ENCODE results near the gene CNGA3. TPM values are rescaled to one million over a fixed set of nuclear protein-coding genes. Genes with fewer than 3 reads are reported as not detected.
"Not testable (repeated sequence)": the region's sequence is repeated elsewhere in the genome, so short reads cannot be mapped to it uniquely, and the experiment has no call there.

The CNGA3 gene
- not detected for total RNA-seq
- long read RNA-seq: 0 reads

DNA sequence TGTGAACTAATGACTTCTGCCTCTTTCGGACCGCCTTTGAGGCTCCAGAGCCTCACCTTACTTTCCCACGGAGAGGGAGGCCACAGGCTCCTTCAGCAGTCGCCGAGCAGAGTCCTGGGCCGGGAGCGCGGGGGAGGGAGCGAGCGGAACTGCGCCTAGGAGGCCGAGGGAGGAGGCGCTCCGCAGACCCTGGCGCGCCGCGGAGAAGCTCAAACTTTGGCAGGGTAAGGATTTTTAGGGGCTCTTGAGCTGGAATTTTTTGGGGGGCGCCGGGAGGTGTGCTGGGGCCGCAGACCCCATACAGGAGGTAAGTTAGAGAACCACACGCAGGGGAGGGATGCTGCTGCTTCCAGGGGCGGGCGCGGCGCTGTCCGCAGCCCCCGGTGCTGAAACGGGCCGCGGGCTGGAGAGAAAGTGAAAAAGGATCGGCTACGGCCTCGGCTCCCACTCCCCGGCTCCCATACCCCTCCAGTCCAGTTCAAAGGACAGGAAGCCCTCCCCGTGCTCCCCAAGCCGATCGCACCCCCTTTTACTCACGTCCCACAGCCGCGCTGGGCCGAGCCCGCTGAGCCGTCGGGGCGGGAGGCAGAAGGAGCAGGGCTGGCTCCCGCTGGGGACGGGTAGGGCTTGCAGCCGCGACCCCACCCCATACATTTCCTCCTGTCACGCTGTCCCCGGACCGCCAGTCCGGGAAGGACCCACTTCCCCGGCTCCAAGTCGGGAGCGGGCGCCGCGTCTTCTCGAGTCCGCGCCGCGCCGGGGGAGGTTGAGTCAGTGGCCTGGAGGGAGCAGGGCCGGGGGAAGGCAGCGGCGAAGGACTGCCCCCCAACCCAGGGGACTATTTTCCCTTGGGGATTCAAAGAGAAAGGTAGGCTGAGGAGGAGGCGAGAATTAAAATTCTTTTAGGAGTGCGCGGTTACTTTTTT lies at the start of gene CNGA3:
CNGA3 (plus strand) TSS at position 146 of the 926 bp plus-strand sequence. CDS start 23,520 bp downstream, outside the sequence.
- no peak for DNase-seq (ENCODE audit: low spot score)
- intact Hi-C loops (cut with DNase I): no loop called here

DNA sequence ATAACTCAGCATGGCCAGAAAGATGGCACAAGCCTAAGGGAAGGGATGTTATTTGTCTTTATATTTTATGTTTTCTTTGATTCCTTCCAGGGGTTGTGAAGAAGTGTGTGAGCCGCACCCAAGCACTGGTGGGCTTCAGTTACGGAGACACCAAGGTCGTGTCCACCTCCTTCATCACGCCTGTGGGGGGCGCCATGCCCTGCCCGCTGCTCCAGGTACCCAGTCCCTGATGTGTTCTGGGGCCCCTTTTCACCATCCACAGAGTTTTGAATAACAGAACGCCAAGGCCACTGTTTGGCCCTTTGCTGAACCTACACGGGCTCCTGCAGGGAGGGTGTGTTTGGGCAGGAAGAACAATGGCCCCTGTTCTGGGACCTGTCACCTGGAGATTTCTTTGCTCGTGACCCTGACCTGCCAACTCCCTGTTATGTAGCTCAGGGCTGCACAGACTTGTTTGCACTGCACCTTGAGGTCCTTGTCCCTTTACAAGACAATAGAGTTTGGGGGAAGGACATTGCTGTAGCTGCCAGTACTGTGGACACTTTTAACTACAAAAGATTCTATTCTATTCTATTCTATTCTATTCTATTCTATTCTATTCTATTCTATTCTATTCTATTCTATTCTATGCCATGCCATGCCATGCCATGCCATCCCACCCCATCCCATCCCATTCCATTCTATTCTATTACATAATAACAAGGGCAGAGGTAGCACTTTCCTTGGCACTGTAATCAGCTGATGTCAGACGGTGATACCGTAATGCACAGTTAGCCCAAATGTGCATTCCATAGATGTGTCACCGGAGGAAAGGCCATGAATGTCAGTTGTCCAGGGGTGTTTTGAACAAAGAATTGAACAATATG lies 48.2 kb upstream of the CNGA3 start:
- intact Hi-C loops (cut with DNase I): no loop called here
- DNase-seq (ENCODE audit: low spot score): no peak

DNA sequence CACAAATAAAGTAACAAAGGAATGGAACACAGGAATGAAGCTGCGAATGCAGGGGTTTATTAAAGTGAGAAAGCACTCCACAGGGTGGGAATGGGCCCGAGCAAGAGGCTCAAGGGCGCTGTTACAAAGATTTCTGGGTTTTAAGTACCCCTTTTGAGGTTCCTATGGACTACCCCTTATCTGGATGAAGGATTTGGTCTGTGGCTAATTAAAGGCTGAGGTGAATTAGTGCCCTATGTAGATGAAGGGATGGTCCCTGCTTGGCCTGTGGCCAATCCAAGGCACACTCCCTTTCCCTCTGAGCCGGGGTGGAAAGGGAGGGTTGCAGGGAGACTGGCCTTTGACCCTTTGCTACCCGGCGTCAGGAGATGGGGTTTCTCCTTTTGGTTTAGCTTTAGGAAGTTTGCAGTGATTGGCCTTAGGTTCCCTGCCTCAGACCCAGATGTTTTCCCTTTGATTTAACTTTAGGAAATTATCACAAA lies 47.5 kb upstream of the CNGA3 start:
- no peak for DNase-seq (ENCODE audit: low spot score)
- intact Hi-C loops (cut with DNase I): no loop called here

DNA sequence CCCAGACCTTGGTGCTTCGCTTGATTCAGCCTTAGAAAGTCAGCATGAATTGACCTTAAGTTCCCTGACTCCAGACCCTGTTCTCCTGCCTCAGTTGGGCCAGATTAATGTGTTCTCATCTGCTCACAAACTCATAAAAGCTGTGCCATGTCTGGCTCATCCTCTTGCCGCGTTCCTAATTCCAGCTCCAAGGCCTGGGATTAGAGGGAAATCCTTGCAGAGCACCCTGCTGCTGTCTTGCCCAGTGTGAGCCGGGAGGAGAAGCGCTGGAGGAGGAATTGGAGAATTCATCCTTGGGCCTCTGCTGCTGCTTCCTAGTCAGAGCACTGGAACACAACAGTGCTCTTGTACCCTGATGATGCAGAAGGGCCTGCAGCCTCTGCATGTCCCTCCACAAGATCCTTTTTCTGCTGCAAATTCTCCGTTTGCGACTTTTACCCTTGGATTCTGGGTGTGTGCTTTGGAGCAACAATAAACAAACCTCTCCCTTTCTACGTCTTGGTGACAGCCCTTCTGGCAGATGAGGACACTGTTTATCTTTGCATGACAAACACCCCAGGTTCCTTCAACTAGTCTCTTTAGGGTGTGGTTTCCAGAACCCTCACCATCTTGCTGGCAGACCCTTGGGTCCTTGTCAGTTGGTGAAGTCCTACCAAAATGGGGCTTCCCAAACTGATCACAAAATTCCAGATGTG lies 46.9 kb upstream of the CNGA3 start:
- DNase-seq (ENCODE audit: low spot score): no peak
- intact Hi-C loops (cut with DNase I): no loop called here

GRCh38 chr2:98300141-98300874 lies 45.9 kb upstream of the CNGA3 start:
- DNase-seq (ENCODE audit: low spot score): no peak
- intact Hi-C loops (cut with DNase I): no loop called here

- intact Hi-C loops (cut with DNase I): no loop called here
- DNase-seq (ENCODE audit: low spot score): no peak
Observed at GRCh38 chr2:98301469-98301868, 44.8 kb upstream of the CNGA3 start.

DNA sequence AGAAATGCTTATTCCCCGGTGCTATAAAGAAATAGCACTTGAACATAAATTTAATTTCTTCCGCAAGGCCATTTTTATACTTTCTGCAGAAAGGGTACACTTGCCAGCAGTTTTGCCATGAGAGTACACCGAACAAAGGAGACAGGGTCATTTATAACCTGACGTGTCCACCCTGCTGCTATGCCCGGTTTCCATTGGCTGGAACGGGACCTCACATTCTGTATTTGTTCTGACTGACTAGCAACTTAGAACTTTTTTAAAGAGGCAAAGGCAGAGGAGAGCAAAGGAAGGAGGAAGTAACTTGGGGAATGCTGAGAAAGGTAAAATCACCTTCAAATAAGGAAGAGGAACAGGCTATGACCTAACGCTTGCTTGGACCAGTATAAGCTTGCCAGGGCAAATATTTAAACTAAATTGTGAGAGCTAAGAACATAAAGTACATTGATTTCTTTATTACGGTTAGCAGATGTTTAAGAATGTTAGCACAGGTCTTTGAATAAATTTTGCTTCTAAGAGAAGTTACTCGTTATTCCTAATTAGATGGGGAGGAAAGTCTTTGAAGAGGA lies 39.0 kb upstream of the CNGA3 start:
- DNase-seq (ENCODE audit: low spot score); intact Hi-C loops (cut with DNase I): not testable (repeated sequence)

DNA sequence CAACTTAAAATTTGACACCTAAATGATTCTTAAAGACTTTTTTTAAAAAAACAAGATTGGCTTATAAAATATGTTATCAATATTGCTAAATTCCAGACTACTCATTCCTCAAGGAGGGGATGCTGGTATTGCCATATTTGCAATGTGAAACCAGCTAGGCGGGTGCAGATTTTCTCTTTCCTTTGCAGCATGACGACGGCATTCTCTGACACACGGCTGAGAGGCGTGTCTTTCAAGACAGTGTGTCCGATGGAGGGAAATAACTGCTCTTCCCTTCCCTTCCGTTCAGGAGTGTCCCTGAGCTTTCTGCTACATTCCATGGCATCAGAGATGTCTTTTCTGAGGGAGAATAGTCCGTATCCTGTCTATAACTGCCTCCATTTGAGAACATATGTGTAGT lies 38.2 kb upstream of the CNGA3 start:
- no peak for DNase-seq (ENCODE audit: low spot score)
- intact Hi-C loops (cut with DNase I): no loop called here

- intact Hi-C loops (cut with DNase I): no loop called here
- DNase-seq (ENCODE audit: low spot score): no peak
Observed at GRCh38 chr2:98308532-98308931, 37.7 kb upstream of the CNGA3 start.

DNA sequence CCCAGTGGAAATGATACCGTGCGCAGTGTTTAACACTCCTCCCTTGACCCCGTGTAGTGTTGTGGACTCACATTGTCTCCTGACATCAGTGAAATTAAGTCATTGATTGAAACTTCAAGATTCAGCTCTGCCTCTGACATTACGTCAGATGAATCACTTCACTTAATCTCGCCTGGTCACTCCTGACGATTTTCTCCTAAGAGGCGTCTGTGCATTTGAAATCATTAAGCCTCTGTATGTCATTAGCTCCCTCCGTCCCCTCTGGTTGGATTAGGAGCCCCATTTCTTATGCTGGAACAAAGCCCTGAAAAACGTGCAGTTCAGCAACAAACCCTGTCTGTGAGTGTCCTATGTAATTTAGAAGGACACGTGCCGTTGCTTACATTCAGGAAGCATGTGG lies 36.7 kb upstream of the CNGA3 start:
- intact Hi-C loops (cut with DNase I): no loop called here
- no peak for DNase-seq (ENCODE audit: low spot score)

GRCh38 chr2:98310010-98310409 lies 36.2 kb upstream of the CNGA3 start:
- intact Hi-C loops (cut with DNase I): no loop called here

GRCh38 chr2:98311090-98311489 lies 35.2 kb upstream of the CNGA3 start:
- intact Hi-C loops (cut with DNase I): no loop called here
- DNase-seq (ENCODE audit: low spot score): no peak

More at GRCh38 chr2:98310010-98310409, 36.2 kb upstream of the CNGA3 start:
- no peak for DNase-seq (ENCODE audit: low spot score)

DNA sequence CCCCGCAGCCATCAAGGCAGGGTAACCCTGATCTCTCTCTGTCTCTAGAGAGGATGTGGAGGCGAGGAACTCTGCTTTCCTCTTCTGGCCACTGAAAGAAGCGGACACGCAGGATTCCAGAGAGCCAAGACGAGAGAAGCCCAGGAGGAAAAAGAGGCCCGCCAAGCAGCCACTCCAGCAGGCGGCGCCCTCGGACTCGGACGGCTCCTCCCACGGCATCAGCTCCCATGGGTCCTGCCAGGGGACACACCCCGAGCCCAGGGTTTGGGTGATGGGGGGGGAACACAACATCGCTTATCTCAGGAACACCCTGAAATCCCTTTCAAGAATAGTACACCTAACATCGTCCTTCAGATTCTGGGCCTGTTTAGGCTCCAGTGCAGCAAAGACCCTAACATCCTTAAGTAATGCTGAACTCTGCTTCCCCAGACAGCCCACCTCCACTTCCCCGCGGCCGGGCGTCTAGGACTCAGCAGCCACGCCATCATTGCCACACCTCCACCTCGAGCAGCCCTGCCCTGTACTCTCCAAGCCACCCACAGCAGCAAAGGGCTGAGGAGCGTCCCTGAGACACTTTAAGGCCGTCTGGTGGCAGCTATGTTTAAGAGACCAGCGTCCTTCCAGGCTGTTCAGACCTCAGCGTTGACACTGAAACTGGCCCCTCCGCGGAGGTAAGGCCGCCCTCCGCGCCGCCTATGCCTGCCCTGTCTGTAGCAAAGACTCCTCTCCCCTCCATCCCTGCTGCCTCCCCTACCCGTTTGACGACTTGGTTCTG lies 34.3 kb upstream of the CNGA3 start:
- no peak for DNase-seq (ENCODE audit: low spot score)
- intact Hi-C loops (cut with DNase I): no loop called here

DNA sequence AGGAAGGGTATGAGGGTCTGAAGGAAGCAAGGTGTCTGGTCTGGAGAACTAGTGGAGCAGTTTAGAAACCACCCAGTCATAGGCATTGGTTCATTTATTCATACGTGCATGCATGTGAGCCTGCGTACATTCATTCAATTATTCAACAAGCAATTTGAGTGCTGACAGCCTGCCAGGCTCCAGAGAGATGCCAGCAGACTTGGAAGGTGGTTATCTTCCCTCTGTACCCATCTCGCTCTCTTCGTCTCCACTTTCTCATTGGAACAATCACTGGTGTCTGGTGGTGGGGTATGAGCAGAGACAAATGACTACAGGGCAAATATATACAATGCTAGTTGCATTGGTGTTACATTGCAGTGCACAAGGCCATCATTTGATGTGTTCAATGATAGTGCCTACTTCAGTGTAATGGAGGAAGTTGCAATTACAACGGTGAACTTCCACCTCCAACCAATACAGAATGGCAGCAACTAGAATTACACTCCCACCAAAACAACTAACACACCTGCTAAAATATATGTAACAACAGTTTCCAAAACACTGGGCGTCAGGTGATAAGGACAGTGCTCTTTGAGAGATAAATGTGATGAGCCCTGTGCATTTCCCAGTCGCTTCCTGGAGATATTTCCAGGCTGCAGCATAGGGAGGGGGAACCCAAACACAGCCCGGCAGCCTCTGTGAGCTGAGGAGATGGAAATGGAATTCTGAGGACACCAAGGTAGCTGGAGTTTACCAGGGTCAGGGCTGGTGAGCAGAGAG lies 32.6 kb upstream of the CNGA3 start:
- no peak for DNase-seq (ENCODE audit: low spot score)
- intact Hi-C loops (cut with DNase I): no loop called here

DNA sequence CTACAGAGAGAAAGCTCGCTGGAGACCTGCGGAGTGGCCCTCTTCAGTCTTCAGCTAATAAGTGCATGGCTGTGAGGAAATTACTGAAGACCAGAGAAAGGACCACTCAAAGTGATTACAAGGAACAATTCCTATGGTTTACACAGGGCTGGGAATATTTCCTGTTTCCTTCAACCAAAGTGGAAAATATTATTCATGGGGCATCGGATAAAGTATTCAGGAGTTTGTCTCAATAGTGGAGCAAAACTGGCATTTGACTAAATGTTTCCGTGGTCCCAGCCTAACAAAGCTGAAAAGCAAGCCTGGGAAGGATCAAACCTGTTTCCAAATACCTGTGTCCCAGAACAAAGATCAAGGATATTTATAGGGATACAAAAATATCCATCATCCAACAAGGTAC lies 32.0 kb upstream of the CNGA3 start:
- intact Hi-C loops (cut with DNase I): no loop called here
- no peak for DNase-seq (ENCODE audit: low spot score)

DNA sequence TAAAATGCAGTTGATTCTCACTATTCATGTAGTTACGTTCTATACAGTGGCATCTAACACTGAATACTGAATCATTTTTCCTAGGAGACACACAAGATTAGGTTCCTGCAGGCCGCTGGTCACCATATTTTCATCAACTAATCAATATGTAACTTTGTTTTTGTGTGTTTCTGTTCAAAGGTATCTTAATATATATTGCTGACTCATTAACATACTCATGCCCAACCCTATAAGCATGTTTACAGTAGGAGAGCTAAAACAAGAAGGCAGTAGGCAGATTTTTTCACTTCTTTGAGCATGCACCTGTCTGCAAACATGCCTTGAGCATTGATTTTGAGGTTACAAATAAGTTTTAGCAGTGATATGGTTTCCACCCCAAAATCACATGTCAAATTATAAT lies 30.3 kb upstream of the CNGA3 start:
- DNase-seq (ENCODE audit: low spot score): no peak
- intact Hi-C loops (cut with DNase I): no loop called here

DNA sequence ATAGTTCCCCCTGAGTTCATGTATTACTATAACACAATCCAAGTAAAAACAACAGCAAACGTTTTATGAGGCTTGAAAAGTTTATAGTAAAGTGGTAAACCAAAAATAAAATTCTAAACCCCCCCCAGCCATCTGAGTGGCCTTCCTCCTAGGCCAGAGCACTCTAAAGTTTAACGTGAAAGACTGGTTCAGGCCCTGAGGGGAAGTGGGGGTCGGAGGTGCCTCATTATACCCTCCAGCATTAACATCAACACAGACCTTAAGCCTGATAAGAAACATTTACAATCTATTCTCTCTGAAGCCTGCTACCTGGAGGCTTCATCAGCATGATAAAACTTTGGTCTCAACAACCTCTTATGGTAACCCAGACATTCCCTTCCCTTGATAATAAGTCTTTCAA lies 29.0 kb upstream of the CNGA3 start:
- no peak for DNase-seq (ENCODE audit: low spot score)
- intact Hi-C loops (cut with DNase I): no loop called here

Measured in cardiac septum (tissue), 1 donor.